CD8-positive, alpha-beta memory T cell (primary cell): ENCODE measurements around the gene ADAMTS18. TPM values are rescaled to one million over a fixed set of nuclear protein-coding genes. Genes with fewer than 3 reads are reported as not detected.

Experiments
- CTCF ChIA-PET: fragments of 350-600 bp; sonication (Branson Sonifier 250); formaldehyde crosslinking; loops from one replicate; lab custom pipeline; 2021; ENCODE audit warnings: antibody characterized with exemption; lab: Charles Lee
- POLR2A ChIA-PET: fragments of 350-600 bp; sonication (Branson Sonifier 250); formaldehyde crosslinking; loops from one replicate; lab custom pipeline; 2021; ENCODE audit warnings: antibody characterized with exemption; lab: Charles Lee
- DNase-seq, 5 donors: peaks; one replicate each; pipeline versions ENCODE4 v3.0.0 to v3.0.0-alpha.2; 2020 to 2022; ENCODE audit warnings: mixed read lengths in 1 of 5
- H3K27ac ChIP-seq: one replicate; pipeline ENCODE4 v1.7.0; 2013; ENCODE audit warnings: low read depth, mild to moderate bottlenecking, low read length, moderate library complexity
- H3K27me3 ChIP-seq: 2 replicates; pipeline ENCODE4 v1.7.0; 2013; ENCODE audit warnings: low read length, mild to moderate bottlenecking; ENCODE audit not compliant: insufficient read depth, poor library complexity, severe bottlenecking
- H3K36me3 ChIP-seq: 2 replicates; pipeline ENCODE4 v1.7.0; 2013; ENCODE audit warnings: mild to moderate bottlenecking, low read length, moderate library complexity; ENCODE audit not compliant: insufficient read depth
- H3K4me1 ChIP-seq: 2 replicates; pipeline ENCODE4 v1.7.0; 2013; ENCODE audit warnings: mild to moderate bottlenecking, low read length, moderate library complexity; ENCODE audit not compliant: insufficient read depth
- H3K4me3 ChIP-seq: 2 replicates; pipeline ENCODE4 v1.7.0; 2013; ENCODE audit warnings: mild to moderate bottlenecking, low read length
- H3K9me3 ChIP-seq: 2 replicates; pipeline ENCODE4 v1.7.0; 2013; ENCODE audit warnings: mild to moderate bottlenecking, low read length
- H3K27ac Mint-ChIP-seq, 8 donors: one replicate each; pipeline ENCODE4 v1.8.0; 2020 to 2021; ENCODE audit warnings: mixed read lengths in 8 of 8, mild to moderate bottlenecking in 6 of 8, inconsistent platforms in 3 of 8, moderate library complexity in 3 of 8
- H3K27me3 Mint-ChIP-seq, 2 donors: one replicate each; pipeline ENCODE4 v1.8.0; 2020 to 2021; ENCODE audit warnings: mixed read lengths in 2 of 2, mild to moderate bottlenecking in 1 of 2, moderate library complexity in 1 of 2
- H3K36me3 Mint-ChIP-seq, 3 donors: one replicate each; pipeline ENCODE4 v1.8.0; 2020 to 2021; ENCODE audit warnings: mixed read lengths in 3 of 3, inconsistent platforms in 1 of 3, mild to moderate bottlenecking in 1 of 3
- H3K4me1 Mint-ChIP-seq, 3 donors: one replicate each; pipeline ENCODE4 v1.8.0; 2020 to 2021; ENCODE audit warnings: mixed read lengths in 3 of 3, inconsistent platforms in 1 of 3, mild to moderate bottlenecking in 1 of 3
- H3K4me3 Mint-ChIP-seq, 7 donors: one replicate each; pipeline ENCODE4 v1.8.0; 2020 to 2021; ENCODE audit warnings: mixed read lengths in 7 of 7, mild to moderate bottlenecking in 6 of 7, moderate library complexity in 4 of 7, inconsistent platforms in 2 of 7
- H3K9me3 Mint-ChIP-seq, 5 donors: one replicate each; pipeline ENCODE4 v1.8.0; 2020 to 2022; ENCODE audit warnings: mixed read lengths in 5 of 5, mild to moderate bottlenecking in 3 of 5, moderate library complexity in 2 of 5, inconsistent platforms in 1 of 5
- polyA plus RNA-seq: library from polyadenylated mRNA; unstranded; fragments of 300-500 nt; fragmentation: Illumina TruSeq; gene quantifications from one replicate; pipeline ENCODE4 v1.2.3, GENCODE V29; 2021
- total RNA-seq, 2 experiments: library from RNA; stranded (reverse); gene quantifications; one replicate each; pipeline ENCODE4 v1.2.3, GENCODE V29; 2021

Gene ADAMTS18
- total and polyA plus RNA-seq, 3 experiments from 2014 or later: not detected

DNA sequence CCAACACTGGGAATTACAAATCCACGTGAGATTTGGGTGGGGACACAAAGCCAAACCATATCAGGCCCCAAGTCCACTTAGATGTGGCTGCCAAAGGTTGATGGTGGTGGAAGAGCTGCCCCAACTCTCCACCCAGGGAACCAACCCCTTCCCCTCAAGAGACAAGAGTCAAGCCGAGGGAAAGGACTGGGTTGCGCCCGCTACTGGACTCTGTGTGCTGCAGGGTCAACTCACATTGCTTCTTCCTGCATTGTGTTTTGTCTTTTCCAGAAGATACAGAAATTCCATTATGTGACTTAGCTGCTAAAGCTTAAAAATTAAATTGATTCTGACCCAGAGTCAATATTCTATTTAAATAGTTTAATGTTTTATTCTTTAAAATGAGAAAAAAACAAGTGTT is 58.5 kb downstream of the ADAMTS18 start:
- Mint-ChIP-seq H3K4me3 (no peak overlapping the region), H3K4me1 (no peaks in the 10 kb centered on the region), H3K9me3 (peaks cover 0 to 2% (median 0%) of the 10 kb centered on the region in 5 donors), H3K36me3 (no peaks in the 10 kb centered on the region), H3K27ac (no peak overlapping the region), H3K27me3 (peaks cover 0 to 3% of the 10 kb centered on the region in 2 donors)
- H3K9me3 ChIP-seq: no peaks in the 10 kb centered on the region
- no peaks in the 10 kb centered on the region for H3K27me3 ChIP-seq
- no peak overlapping the region for H3K4me3 ChIP-seq
- H3K27ac ChIP-seq: no peak overlapping the region
- no peaks in the 10 kb centered on the region for H3K4me1 ChIP-seq
- CTCF ChIA-PET: no interaction called here
- POLR2A ChIA-PET: no interaction called here
- H3K36me3 ChIP-seq: no peaks in the 10 kb centered on the region
- DNase-seq: no peak

DNA sequence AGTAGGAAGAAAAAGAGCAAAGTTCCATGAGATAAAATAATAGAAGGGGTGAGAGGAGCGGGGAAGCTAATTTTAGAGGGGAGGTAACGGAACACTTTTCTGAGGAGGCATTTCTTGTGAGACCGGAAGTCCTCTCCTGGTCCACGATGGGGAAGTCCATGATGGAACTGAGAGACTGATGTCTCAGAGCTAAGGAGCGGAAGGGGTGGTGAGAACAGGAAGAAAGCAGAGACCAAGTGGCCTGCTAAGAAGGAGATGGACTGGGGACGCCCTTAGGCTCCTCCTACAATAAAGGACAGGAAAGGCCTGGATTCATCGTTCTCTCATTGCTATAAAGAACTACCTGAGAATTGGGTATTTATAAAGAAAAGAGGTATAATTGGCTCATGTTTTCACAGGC is 59.4 kb downstream of the ADAMTS18 start:
- Histone ChIP-seq H3K36me3 (no peaks in the 10 kb centered on the region), H3K4me1 (no peaks in the 10 kb centered on the region), H3K27me3 (no peaks in the 10 kb centered on the region), H3K9me3 (no peaks in the 10 kb centered on the region), H3K27ac (no peak overlapping the region), H3K4me3 (no peak overlapping the region)
- Mint-ChIP-seq H3K4me3 (no peak overlapping the region), H3K9me3 (peaks cover 0 to 3% (median 2%) of the 10 kb centered on the region in 5 donors), H3K27ac (no peak overlapping the region), H3K27me3 (peaks cover 0 to 3% of the 10 kb centered on the region in 2 donors), H3K4me1 (no peaks in the 10 kb centered on the region), H3K36me3 (no peaks in the 10 kb centered on the region)
- CTCF ChIA-PET: no interaction called here
- POLR2A ChIA-PET: no interaction called here
- DNase-seq: no peak

- H3K4me3 Mint-ChIP-seq: no peak overlapping the region
- no peaks in the 10 kb centered on the region for H3K9me3 ChIP-seq
- H3K27me3 Mint-ChIP-seq: peaks cover 3 to 4% of the 10 kb centered on the region in 2 donors
These were observed 60.5 kb downstream of the ADAMTS18 start for GRCh38 chr16:77374384-77374783.

GRCh38 chr16:77373726-77374125 is 61.1 kb downstream of the ADAMTS18 start:
- Histone ChIP-seq H3K4me3 (no peak overlapping the region), H3K9me3 (no peaks in the 10 kb centered on the region), H3K4me1 (no peaks in the 10 kb centered on the region), H3K27ac (no peak overlapping the region), H3K36me3 (no peaks in the 10 kb centered on the region), H3K27me3 (no peaks in the 10 kb centered on the region)
- no peaks in the 10 kb centered on the region for H3K4me1 Mint-ChIP-seq
- ChIA-PET POLR2A (no interaction called here), CTCF (no interaction called here)
- H3K27ac Mint-ChIP-seq: no peak overlapping the region
- H3K36me3 Mint-ChIP-seq: no peaks in the 10 kb centered on the region
- H3K27me3 Mint-ChIP-seq: peaks cover 3 to 4% of the 10 kb centered on the region in 2 donors
- peaks cover 0 to 3% (median 2%) of the 10 kb centered on the region in 5 donors for H3K9me3 Mint-ChIP-seq
- H3K4me3 Mint-ChIP-seq: no peak overlapping the region
- no peak for DNase-seq

More at GRCh38 chr16:77374384-77374783, 60.5 kb downstream of the ADAMTS18 start:
- no peak for DNase-seq
- no peak overlapping the region for H3K4me3 ChIP-seq
- no peak overlapping the region for H3K27ac Mint-ChIP-seq
- no peaks in the 10 kb centered on the region for H3K4me1 ChIP-seq
- no peaks in the 10 kb centered on the region for H3K4me1 Mint-ChIP-seq
- CTCF ChIA-PET: no interaction called here
- H3K9me3 Mint-ChIP-seq: peaks cover 0 to 3% (median 2%) of the 10 kb centered on the region in 5 donors
- no peaks in the 10 kb centered on the region for H3K36me3 ChIP-seq
- no peaks in the 10 kb centered on the region for H3K27me3 ChIP-seq
- POLR2A ChIA-PET: no interaction called here
- no peak overlapping the region for H3K27ac ChIP-seq
- H3K36me3 Mint-ChIP-seq: no peaks in the 10 kb centered on the region

DNA sequence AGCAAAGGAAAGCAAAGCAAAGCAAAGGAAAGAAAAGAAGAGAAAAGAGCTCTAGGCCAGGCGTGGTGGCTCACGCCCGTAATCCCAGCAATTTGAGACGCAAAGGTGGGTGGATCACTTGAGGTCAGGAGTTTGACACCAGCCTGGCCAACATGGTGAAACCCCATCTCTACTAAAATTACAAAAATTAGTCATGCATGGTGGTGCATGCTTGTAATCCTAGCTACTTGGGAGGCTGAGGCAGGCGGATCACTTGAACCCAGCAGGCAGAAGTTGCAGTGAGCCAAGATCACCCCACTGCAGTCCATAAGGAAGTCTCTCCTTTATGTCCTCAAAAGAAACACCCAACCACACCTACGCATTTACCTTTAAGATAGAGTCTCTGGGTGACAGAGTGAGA is 70.1 kb downstream of the ADAMTS18 start:
- Mint-ChIP-seq H3K4me1 (no peaks in the 10 kb centered on the region), H3K27me3 (peaks cover 2% of the 10 kb centered on the region in 2 donors), H3K36me3 (no peaks in the 10 kb centered on the region), H3K4me3 (no peak overlapping the region), H3K27ac (no peak overlapping the region), H3K9me3 (no peaks in the 10 kb centered on the region)
- Histone ChIP-seq H3K27ac (no peak overlapping the region), H3K36me3 (no peaks in the 10 kb centered on the region), H3K4me3 (no peak overlapping the region), H3K4me1 (no peaks in the 10 kb centered on the region), H3K9me3 (no peaks in the 10 kb centered on the region), H3K27me3 (no peaks in the 10 kb centered on the region)
- DNase-seq: no peak
- ChIA-PET POLR2A (no interaction called here), CTCF (no interaction called here)

- Mint-ChIP-seq H3K27me3 (peaks cover 0 to 2% of the 10 kb centered on the region in 2 donors), H3K36me3 (no peaks in the 10 kb centered on the region), H3K4me1 (no peaks in the 10 kb centered on the region), H3K4me3 (no peak overlapping the region), H3K9me3 (no peaks in the 10 kb centered on the region), H3K27ac (peak overlapping the region in 1 of 8 donors; percentile 34)
- Histone ChIP-seq H3K27me3 (no peaks in the 10 kb centered on the region), H3K27ac (no peak overlapping the region), H3K4me3 (no peak overlapping the region), H3K36me3 (no peaks in the 10 kb centered on the region), H3K4me1 (no peaks in the 10 kb centered on the region), H3K9me3 (no peaks in the 10 kb centered on the region)
- DNase-seq: no peak
- ChIA-PET CTCF (no interaction called here), POLR2A (no interaction called here)
These were observed 75.8 kb downstream of the ADAMTS18 start for GRCh38 chr16:77359065-77359502.

DNA sequence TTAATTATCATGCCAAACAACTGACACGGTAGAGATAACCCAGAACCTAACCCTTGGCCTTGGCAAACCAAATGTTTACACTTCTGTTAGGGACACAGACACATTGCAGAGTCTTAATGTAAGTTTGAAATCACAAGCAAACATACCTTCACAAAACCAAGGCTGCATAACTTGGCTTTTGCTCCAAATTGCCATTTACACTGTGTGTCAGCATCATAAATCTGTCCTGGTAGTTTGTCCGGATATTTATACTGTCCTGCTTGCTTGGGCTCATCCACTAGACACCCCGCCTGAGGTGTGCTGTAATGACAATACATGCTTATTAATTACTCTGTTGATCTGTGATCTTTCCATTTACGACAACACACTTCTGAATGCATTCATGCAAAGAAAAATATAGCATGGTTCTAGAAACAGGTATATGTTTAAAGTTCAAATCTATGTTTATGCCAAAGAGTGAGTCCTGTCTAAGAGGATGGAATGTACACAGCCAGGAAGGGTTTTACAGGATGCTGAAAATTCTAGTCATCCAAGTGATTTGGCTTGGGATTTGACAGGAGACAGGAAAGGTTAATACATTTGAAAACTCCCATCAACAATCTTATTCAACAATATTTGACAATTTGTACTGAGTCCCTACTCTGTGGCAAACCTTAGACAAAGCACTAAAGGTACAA is 81.1 kb downstream of the ADAMTS18 start:
- peaks cover 7 to 12% of the 10 kb centered on the region in 2 donors for H3K27me3 Mint-ChIP-seq
- no peaks in the 10 kb centered on the region for H3K9me3 Mint-ChIP-seq
- Histone ChIP-seq H3K9me3 (no peaks in the 10 kb centered on the region), H3K27me3 (no peaks in the 10 kb centered on the region), H3K36me3 (no peaks in the 10 kb centered on the region), H3K4me3 (no peak overlapping the region), H3K4me1 (no peaks in the 10 kb centered on the region), H3K27ac (no peak overlapping the region)
- H3K36me3 Mint-ChIP-seq: no peaks in the 10 kb centered on the region
- POLR2A ChIA-PET: no interaction called here
- no peaks in the 10 kb centered on the region for H3K4me1 Mint-ChIP-seq
- H3K27ac Mint-ChIP-seq: no peak overlapping the region
- no peak for DNase-seq
- H3K4me3 Mint-ChIP-seq: no peak overlapping the region
- CTCF ChIA-PET: no interaction called here

DNA sequence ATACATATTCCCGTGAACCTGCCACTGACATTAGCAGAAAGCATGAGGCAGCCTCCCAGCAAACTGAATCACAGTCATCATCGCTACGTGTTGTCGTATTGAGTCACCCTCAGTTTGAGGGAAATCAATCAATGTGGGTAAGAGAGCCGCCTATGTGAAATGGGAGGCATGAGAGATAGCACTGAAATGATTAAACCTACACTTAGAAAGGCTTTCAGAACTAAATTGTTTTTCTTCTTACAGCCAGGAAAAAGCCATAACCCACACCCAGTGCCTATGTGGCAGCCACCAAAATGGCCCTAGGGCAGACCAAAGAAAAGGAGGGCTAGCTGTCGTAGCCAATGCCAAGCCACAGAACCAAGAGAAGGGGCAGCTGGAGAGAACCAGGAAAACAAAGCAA is 90.5 kb downstream of the ADAMTS18 start:
- ChIA-PET CTCF (no interaction called here), POLR2A (no interaction called here)
- Mint-ChIP-seq H3K4me1 (no peaks in the 10 kb centered on the region), H3K27me3 (peaks cover 7 to 17% of the 10 kb centered on the region in 2 donors), H3K36me3 (no peaks in the 10 kb centered on the region), H3K4me3 (no peak overlapping the region), H3K27ac (no peak overlapping the region), H3K9me3 (peaks cover 0 to 2% (median 0%) of the 10 kb centered on the region in 5 donors)
- Histone ChIP-seq H3K4me3 (no peak overlapping the region), H3K27me3 (no peaks in the 10 kb centered on the region), H3K36me3 (no peaks in the 10 kb centered on the region), H3K27ac (no peak overlapping the region), H3K4me1 (no peaks in the 10 kb centered on the region), H3K9me3 (no peaks in the 10 kb centered on the region)
- no peak for DNase-seq
